ENCODE measurements around the gene FGFR3.

Gene FGFR3

DNA sequence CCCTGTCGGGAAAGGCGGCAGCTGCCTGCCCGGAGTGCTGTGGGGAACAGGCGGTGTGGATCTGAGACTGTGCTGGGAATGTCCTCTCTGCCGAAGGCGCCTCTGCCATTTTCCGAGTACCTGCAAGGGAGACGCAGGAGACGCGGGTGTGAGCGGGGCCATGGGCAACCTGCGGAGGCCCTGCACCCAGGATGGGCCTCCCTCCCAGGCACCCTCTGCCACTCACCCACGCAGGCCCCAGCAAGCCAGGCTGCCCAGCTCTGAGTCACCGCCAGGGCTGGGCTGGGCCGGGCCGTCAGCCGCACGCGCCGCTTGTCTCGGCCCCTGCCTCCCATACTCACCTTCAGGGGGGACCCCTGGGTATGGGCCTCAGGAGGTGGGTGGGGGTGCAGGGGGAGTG is 3.5 kb upstream of the FGFR3 start:
- no peak for DNase-seq

DNA sequence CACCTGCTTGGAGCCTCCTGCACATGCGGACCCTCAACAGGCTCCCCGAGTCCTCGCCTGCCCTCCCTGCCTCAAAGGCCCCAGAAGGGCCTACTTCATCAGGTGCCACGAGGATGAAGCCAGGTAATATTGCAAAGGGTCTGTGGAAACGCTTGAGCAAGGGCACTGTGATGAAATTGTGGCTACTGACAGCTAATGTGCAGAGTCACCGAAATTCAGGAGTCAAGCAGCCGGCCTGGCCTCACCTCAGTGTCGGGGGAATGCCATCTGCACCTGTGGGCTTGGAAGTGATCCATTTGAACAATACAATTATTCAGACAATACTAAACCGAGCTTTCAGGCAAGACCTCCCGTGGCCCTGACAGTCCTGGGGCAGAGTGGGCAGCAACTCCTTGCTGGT is 3.1 kb upstream of the FGFR3 start:
- no peak for DNase-seq

DNA sequence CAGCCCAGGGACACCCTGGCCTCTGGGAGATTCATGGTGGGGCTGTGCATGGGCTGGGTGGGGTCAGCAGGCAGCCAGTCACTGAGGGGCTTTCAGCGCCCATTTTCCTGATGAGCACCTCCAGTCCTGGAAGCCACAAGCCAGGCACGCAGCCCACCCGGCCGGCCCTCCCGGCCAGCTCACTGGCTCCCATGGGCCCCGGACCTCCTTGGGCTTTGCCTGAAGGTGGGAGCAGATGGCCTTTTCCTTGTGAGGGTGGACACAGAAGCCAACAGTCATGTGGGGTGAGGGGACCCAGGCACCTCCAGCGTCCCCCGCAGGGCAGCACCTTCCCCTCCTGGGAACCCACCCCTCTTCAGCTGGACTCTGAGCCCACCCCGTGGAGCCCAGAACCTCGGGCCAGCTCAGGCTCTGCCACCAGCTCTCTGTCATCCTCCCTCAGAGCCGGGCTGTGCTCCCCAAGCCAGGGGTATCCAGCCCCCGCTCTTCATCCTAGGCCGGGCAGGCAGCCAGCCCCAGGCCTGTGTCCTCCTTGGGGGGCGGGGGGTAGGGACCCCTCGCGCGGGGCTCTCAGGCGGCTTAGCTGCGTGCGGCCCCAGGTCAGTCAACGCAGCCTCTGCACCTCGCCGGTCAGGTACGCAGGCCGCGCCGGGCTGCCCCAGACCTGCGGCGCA is 798 bp upstream of the FGFR3 start:
- DNase-seq = no peak

DNA sequence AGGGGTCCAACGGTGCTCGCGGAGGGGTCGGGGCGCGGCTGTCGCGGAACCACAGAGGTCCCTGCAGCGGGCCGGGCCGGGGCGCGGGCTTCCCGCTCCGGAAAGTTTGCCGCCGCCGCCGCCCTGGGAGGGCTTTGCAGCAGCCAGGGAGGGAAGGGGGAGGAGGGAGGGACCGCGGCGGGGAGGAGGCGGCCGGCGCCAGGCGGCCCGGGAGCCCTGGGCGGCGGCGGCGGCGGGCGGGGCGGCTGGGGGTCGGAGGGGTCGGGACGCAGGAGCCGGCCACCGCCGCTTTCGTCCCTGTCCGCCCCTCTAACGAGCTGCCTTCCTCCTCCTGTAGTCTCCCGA is 375 bp downstream of the FGFR3 start:
- peak; percentile 56 for DNase-seq

DNA sequence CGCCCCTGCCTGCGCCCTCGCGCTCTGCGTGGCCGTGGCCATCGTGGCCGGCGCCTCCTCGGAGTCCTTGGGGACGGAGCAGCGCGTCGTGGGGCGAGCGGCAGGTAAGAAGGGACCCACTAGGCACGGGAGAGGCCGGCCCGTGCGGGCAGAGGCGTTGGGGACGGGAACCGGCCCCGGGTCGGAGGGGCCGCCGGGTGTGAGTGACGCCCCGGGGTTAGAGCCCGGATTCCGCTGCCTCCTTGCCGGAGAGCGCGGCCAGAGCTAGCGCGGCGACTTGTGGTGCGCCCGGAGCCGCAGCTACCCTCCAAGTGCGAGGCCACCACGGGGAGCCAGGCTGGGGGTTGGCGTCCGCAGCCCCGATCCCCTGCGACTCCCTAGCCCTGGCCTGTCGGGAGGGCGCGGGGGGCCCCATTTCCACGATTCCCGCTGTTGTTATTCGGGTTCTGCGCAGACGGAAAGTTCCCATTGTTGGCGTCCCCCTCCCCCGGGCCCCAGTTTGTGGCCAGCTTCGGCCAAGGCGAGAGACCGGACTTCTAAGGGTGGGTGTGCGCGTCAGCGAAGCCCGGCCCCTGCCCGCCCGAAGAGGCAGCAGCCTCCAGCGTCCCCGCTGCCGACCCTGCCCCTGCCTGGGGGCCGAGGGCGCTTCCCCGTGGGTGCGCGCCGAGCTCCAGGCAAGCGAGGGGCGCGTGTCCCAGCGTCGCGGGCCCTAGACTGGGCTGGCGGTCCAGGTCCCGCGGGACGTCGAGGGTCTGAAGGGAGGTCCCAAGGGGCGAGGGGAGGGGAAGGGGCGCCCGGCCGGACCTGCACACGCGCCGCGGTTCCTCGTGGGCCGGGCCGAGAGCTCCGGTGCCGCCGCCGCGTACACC is 1.1 kb downstream of the FGFR3 start:
- DNase-seq = no peak

DNA sequence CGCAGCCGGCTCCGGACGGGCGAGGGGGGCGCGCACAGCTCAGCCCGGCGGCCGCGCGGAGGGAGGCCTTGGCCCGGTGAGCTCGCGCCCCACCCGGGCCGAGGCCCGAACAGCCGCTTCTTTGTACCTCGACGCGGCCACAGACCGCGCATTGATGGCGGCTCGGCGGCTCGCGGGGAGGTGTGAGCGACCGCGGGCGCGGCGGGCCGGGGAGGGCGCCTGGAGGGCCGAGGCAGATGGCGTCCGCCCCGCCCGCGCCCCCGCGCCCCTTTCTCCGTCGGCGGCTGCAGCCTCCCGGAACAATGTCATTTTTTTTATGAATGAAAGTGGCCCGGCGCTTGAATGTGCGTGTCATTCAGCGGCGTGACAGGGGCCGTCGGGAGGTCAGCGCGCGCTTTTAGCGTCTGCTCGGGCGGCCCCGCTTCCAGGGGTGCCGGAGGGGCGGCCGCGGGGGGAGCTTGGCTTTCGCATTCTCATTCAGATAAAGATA is 1.8 kb downstream of the FGFR3 start:
- no peak for DNase-seq

DNA sequence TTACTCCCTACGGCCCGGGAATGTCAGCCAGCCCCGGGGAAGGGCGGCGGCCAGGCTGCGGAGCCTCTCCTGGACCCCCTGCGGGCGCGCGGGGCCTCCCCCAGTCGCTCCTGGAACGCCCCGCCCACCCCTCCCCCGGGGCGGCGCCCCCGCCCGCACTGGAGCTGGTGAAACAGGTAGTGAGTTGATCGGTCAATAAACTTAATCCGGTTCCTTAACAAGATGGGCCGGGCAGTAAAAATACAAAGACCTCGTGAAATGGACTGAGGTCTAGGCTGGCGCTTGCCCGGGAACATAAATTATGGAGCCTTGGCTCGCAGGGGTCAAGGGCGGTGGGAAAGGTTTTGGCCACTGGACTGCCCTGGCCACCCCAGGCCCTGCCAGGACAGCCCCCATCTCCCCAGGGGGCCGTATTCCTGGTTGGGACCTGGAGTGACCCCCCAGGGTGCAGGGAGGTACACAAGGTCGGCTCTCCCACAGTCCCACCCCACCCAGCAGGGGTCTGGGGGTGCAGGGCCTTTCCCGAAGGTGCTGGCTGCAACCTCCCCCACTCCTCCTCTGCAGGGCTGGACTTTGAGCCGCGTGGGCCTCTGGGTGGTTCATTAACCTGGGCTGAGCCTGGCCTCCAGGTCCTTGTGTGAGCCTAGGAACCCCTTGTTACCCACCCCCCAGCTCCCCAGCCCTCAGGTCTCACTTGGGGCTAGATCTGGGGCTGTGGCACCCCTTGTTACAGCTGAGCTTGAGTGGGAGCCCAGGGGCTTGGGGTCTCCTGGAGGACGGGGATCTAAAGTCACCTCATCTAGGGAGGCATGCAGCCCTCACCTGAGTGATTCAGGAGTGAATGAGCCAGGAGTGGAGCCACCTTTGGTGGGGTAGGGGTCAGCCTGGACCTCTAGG is 2.5 kb downstream of the FGFR3 start:
- no peak for DNase-seq

DNA sequence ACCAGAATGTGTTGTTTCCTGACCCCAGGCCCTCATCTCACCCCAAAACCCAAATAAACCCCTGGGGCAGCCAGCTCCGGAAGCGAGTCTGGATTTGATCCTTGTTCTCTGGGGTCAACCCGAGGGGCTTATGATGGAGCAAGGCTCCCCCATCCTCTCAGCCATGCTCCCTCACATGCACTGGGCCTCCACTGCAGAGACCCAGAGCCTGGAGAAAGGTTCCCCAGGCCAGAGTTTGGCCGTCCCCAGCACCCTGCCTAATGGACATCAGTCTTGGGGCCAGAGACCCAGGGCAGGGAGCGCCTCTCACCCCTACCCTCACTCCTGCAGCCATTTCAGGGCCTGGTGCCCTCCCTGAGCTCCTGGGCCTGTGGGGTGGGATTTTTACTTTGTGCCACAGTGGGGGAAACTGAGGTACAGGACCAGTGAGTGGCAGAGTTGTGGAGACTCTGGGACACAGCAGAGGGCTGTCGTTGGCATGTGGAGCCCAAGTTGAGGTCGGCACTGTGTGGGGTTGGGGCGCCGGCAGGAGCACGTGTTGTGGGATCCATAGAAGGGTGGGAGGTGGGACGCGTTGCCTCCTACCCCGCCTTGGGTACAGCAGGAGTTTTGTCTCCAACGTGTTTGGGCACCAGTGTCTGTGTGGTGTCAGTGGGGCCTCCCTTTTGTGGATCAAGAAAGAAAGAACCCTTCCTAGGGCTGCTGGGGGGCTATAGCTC is 3.6 kb downstream of the FGFR3 start:
- no peak for DNase-seq

DNA sequence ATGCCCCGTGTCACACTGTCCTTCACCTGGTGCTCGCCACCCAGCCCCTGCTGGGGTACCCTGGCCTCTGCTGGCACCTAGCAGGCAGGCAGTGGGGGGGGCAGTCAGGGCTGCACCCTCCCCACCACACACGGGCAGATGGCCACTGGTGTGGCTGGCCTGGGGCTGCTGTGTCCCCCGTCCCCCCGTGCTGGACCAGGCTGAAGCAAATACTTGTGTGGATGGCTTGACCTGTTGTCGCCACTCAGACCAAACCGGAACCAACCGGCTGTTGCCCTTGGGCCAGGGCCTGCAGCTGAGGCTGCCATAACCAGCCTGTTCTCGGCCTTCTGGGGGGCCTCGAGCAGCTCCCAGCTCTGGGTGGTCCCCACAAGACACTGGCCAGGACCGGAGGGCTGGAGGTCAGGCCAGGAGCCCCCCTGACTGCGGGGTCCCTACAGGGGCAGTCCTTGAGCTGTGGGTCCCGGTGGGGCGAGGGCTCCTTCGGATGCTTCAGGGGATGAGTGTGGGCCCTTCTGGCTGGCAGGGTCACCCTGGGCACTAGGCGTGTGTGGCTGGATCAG is 4.3 kb downstream of the FGFR3 start:
- DNase-seq = no peak

DNA sequence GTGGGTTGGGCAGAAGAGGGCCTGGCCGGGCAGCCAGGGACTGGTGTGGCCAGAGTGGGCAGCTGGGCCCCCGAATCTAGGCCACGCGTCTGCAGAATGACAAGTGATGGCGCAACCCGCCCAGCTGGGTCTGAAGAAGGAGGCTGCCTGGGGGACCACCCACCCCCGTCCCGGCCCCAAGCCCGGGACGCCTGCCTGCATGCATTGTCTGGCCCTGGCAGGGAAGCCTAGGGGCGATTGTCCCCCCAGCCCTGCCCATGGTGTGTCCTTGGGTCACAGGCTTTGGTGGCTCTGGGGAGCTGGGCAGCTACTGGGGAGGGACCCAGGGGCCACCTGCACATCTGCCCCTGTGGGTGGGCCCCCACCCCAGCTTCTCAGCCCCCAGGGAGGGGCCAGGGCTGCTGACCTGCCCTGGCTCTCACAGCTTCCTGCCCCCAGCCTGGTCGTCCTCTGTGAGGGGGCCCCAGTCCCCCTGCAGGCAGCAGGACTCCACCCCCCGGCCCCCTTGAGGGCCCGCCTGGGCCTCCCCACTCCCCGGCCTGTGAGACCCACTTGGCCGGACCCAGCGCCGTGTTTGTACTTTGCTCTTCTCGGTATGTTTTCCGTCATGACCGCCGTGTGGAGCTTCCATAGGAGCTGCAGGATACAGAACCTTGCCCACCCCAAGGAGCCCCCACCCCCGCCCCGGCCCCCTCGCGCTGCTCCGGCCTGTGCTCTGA is 4.9 kb downstream of the FGFR3 start:
- no peak for DNase-seq

DNA sequence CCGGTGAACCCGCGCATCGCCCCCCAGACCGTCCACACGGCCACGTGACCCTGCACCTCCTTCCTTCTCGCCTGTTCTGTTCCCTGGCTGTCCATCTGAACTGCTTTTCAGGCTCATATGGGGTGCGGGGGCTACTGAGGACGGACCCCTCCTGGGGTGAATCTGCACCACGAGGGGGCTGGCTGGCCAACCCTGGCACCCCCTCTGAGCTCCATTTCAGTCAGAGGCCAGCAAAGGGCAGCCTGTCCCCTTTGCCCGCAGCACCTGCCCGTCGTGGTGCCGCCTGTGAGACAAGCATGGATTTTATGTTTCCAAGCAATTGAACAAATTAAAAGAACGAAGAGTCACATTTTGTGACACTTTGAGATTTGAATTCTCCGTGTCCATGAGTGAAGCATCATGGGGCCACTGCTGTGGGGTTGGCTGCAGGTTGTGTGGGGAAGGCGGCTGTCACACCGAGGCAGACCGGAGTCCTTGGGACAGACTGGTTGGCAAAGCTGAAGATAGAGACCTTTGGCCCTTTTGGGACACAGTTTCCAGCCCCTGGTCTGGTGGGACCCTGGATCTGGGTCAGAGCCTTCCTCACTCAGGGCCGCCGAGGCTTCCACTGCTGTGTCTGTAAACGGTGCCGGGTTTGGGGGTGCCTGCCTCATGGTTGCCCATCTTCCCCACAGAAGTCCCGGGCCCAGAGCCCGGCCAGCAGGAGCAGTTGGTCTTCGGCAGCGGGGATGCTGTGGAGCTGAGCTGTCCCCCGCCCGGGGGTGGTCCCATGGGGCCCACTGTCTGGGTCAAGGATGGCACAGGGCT is 5.7 kb downstream of the FGFR3 start:
- no peak for DNase-seq

DNA sequence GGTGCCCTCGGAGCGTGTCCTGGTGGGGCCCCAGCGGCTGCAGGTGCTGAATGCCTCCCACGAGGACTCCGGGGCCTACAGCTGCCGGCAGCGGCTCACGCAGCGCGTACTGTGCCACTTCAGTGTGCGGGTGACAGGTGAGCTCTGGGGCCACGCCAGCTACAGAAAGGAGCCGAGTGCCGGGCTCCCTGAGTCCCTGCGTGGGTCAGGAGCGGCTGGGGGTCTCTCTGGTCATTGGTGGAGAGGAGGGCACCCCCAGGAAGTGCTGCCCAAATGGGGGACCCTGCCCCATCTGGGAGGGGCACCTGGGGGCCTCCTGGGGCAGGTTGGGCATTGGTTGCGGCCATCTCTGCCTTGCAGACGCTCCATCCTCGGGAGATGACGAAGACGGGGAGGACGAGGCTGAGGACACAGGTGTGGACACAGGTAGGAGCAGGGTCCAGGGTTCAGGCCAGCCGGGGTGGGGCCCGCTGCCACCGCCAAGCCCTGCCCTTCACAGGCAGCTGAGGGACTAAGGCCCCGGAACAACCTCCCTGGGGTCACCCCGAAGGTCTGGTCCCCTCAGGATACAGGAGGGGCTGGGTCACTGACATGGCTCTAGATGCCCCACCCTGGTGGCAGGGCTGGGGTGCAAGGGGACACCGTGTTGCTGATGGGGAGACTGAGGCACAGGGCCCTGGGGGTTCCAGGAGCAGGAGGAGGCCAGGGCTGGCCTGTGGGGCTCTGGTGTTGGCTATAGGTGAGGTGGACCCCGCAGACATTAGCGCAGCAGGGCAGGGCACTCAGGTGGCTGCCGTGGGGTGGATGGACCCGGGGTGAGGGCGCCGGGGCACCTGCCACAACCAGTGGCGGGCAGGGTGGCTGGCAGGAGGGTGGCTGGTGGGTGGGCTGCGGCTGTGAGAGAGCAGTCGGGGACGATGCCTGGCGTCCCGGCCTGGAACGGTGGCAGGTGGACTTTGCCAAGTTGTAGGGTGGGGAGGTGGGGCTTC is 6.6 kb downstream of the FGFR3 start:
- no peak for DNase-seq

DNA sequence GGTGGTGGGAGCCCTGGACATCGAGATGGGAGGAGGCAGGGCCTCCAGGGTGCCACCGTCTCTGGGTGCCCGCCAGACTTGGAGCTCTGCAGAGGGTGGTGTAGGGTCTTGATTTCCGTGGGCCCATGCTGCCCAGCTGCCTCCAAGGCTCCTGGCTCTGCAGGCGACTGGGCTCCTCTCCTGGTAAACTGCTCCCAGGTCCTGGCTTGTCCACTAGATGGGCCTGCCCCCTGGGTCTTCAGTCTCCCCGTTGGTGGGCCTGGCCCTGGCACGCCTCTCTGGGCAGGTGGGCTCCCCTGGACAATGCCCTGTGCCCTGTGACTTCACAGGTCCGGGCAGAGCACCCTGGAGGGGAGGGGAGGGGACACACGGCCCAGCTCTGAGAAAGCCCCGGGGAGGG is 7.7 kb downstream of the FGFR3 start:
- no peak for DNase-seq

DNA sequence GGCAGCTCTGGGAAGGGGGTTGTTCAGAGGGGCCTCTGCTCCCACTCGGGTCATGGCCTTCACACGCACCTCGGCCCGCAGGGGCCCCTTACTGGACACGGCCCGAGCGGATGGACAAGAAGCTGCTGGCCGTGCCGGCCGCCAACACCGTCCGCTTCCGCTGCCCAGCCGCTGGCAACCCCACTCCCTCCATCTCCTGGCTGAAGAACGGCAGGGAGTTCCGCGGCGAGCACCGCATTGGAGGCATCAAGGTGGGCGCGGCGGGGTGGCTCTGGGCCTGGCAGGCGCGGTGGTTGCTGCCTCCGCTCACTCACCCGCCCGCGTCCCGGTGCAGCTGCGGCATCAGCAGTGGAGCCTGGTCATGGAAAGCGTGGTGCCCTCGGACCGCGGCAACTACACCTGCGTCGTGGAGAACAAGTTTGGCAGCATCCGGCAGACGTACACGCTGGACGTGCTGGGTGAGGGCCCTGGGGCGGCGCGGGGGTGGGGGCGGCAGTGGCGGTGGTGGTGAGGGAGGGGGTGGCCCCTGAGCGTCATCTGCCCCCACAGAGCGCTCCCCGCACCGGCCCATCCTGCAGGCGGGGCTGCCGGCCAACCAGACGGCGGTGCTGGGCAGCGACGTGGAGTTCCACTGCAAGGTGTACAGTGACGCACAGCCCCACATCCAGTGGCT is 8.3 kb downstream of the FGFR3 start:
- no peak for DNase-seq

DNA sequence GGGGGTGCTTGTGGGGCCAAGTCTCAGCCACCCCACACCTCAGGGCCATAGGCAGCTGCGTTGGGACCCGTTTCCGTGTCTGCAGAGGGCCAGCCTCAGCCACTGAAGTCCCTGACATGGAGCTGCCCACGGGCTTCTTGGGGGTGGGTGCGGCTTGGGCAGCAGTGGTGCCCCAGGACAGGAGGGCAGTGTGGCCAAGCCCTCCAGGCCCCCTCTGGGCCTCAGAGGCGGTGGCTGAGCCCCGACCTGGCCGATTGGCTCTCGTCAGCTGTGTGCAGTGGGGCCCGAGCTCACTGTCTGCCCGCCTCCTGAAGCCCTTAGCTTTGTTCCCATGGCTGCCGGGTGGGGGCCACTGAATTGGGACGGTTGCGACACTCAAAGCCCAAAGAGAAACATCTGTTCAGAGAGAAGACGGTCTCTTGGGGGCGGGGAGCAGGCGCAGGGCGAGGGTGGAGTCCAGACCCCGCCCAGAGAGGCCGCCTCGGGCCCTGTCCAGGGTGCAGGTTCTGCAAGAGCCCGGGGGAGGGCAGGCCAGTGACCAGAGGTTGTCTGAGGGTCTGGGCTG is 9.1 kb downstream of the FGFR3 start:
- no peak for DNase-seq

DNA sequence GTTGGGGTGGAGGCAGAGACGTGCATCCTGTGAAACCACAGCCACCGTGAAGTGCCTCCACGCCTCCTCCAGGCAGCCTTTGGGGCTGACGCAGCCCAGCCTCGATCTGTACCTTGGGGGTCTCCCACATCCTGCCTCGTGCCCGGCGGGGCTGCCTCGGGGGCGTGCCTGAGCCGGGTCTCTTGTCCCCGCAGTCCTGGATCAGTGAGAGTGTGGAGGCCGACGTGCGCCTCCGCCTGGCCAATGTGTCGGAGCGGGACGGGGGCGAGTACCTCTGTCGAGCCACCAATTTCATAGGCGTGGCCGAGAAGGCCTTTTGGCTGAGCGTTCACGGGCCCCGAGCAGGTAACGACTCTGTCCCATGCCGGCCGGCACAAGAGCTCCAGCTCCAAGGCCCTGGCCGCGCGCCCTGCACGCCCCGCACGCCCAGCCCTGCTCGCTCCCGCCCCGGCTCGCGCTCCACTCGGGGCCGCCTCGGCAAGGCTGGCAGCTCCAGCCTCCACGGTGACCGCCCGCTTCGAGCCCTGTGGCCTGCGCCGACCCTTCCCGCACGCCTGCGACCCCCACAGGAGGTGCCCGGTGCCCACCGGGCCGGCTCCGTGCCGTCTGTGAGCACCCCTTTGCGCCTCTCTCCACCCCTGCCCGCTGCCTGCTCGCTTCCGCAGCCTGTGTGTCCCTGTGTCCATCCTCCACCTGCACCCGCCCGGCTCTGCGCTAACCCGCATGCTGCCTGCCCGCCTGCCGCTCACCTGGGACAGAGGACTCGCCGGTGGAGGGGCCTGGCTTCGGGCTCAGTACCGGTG is 9.8 kb downstream of the FGFR3 start:
- DNase-seq = no peak

DNA sequence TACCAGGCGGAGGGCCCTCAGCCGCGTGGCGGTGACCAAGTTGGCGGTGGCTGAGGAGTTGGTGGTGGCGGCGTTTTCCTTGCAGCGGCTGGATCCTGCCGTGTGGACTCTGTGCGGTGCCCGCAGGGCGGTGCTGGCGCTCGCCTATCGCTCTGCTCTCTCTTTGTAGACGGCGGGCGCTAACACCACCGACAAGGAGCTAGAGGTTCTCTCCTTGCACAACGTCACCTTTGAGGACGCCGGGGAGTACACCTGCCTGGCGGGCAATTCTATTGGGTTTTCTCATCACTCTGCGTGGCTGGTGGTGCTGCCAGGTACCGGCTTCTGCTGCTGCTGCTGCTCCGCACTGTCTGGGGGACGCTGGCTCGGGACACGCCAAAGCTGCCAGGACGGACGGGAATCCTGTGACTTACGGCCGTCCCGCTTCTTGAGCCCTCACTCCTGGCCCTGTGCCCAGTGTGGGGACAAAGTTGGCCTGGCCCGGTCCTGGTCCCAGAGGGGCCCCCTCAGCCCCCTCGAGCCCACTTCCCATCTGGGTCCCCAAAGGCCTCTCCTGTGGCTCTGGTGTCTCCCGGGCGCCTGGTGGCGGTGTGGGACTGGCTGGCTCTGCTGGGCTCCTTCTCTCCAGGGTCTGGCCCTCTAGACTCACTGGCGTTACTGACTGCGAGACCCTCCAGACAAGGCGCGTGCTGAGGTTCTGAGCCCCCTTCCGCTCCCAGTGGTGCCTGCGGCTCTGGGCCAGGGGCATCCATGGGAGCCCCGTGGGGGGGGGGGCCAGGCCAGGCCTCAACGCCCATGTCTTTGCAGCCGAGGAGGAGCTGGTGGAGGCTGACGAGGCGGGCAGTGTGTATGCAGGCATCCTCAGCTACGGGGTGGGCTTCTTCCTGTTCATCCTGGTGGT is 10.7 kb downstream of the FGFR3 start:
- DNase-seq = no peak

Measured in stimulated activated CD8-positive, alpha-beta memory T cell treated with anti-CD3 and anti-CD28 coated beads, Interleukin-4, amount 100 ng/mL, for 48 hours (primary cell).